GM19035 (cell line): ENCODE data around the gene PPARG.
"Not testable (repeated sequence)": the region's sequence is repeated elsewhere in the genome, so short reads cannot be mapped to it uniquely, and the experiment has no call there.

Experiments used
- ATAC-seq: cut with Tn5 transposase; IDR thresholded peaks from one replicate; pipeline ENCODE4 v1.9.1; 2021; ENCODE audit not compliant: unreplicated experiment

PPARG gene

GRCh38 chr3:12458901-12459300 lies 170.0 kb downstream of the PPARG start:
- ATAC-seq: no peak

DNA sequence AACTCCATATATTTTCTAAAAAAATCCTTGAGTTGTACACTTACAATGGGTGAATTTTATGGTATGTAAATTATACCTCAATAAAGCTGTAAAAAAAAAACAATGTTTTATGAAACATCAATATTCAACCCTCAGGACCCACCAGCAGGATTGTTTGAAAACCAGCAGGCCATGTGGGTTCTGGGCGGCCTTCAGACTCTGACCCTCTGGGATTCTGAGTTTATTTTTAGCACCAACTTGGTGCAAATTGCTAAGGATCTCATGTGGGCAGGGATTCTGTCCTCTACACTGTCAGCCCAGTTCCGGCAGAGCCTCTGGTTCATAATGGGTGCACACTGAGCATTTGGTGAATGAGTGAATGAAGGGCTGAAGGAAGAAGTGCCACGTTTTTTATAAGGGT lies 171.3 kb downstream of the PPARG start:
- ATAC-seq: no peak

- ATAC-seq: no peak
Measured at GRCh38 chr3:12461097-12461649, 172.3 kb downstream of the PPARG start.

DNA sequence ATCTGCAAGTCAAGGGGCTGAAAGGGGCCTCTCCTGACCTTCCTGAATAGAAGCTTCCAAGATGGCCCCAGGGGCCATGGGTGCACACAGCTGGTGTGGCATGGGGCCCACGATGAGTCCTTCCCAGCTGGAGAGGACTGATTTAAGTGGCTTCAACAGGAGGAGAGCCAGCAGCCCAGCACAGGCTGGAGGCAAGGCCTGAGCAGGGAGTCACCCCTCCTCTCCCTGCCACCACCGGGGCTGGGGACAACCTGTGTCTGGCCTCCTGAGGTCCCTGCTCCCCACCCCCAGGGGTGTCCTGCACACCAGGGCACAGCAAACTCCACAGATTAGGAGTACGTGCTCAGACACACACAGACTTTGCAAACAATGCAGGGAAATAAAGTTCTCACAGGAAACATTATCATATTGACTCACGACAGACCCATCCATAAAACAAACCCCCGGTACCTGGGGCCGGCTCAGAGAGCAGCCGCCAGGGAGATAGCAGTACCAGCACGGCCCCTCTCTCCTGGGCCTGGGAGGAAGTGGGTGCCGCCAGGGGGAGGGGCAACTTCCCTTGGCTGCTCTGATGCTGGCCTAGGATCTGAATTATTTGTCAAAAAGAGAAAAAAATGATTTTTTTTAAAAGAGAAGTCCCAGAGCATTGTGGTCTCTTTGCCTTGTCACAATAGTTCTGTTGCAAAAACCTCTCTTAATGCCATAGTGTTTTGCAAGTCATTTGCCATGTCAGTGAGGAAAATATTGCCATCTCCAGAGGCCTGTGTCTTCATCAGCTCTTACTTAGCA lies 173.5 kb downstream of the PPARG start:
- ATAC-seq: no peak

GRCh38 chr3:12463686-12464085 lies 174.8 kb downstream of the PPARG start:
- no peak for ATAC-seq

GRCh38 chr3:12464181-12464580 lies 175.3 kb downstream of the PPARG start:
- ATAC-seq: no peak

DNA sequence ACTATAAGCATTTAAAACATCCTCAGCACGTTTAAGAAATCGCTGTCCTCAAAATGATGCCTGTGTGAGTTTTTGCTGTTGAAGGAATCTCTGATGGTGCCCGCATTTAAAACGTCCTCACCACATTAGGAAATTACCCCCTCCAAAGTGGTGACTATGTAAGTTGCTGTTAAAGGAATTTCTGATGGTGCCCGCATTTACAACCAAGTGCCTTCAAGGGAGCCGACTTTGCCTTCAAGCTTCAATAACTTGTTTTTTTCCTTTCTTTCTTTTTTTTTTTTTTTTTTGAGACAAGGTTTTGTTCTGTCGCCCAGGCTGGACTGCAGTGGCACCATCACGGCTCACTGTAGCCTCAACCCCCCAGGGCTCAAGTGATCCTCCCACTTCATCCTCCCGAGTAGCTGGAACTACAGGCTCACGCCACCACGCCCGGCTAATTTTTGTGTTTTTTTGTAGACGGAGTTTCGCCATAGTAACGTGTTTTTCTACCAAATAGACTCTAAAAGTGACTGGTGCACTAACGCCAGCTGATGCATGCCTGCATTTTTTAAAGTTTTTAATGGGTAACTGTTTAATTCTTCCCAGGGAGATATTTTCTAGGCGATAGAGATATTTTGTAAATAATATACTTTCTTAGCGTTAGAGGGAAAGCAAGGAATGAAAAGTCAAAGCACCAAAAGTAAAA lies 176.4 kb downstream of the PPARG start:
- no peak for ATAC-seq

GRCh38 chr3:12465836-12466225 lies 177.0 kb downstream of the PPARG start:
- no peak for ATAC-seq

DNA sequence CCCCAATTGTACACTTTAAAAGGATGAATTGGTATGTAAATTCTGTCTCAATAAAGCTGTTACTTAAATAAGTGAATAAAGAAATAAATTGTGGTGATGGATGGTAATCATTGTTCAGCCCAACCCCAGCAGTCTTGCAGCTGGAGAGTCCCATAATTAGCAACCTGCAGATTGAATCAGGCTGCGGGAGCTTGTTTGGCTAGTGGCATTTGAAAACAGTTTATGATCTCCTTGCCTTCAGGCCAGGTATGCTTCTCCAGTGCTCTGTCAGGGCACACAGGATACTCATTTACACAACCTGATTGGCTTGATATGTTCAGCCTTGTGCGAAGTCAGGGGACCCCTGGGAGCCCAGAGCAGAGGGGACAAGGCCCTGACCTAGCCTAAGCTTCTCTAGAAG lies 178.9 kb downstream of the PPARG start:
- no peak for ATAC-seq

GRCh38 chr3:12468276-12468675 lies 179.4 kb downstream of the PPARG start:
- no peak for ATAC-seq

- no peak for ATAC-seq
Measured at GRCh38 chr3:12468757-12469156, 179.9 kb downstream of the PPARG start.

GRCh38 chr3:12469222-12469621 lies 180.4 kb downstream of the PPARG start:
- ATAC-seq: not testable (repeated sequence)

DNA sequence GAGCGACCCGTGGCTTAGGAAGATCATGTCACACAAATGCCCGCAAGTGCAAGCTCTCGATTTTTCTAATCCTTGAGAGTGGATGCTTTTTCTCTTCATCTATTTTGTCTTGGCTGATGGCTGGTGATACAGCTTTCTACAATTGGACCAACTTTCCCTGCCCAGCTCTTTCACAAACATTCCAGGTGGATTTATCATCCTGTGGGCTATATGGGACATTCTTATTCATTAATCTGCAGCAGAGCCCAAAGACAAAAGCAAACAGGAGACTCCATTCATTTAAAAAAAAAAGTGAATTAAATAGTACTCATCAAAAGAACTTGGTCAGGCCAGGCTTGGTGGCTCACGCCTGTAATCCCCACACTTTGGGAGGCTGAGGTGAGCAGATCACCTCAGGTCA lies 181.2 kb downstream of the PPARG start:
- no peak for ATAC-seq

- no peak for ATAC-seq
Measured at GRCh38 chr3:12470680-12471079, 181.8 kb downstream of the PPARG start.

DNA sequence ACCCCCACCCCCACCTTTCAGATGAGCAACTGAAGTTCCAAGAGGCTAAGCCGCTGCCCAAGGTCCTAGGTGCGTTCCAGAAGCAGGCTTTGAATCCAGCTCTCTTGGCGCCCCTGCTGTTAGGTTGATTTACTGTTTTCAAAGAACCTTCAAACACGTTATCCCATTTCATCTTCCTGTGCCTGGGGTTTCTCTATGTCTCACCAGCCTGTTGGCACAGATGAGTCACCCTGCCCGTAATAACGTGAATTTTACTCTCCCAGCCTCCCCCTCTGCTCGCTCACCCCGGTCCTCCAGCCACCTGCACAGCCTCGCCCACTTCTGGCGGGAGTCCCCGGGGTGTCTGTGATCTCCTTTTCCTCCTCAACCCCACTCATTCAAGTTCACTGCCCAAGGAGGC lies 182.4 kb downstream of the PPARG start:
- no peak for ATAC-seq

- no peak for ATAC-seq
Measured at GRCh38 chr3:12472000-12472610, 183.2 kb downstream of the PPARG start.

GRCh38 chr3:12472796-12473195 lies 183.9 kb downstream of the PPARG start:
- no peak for ATAC-seq

DNA sequence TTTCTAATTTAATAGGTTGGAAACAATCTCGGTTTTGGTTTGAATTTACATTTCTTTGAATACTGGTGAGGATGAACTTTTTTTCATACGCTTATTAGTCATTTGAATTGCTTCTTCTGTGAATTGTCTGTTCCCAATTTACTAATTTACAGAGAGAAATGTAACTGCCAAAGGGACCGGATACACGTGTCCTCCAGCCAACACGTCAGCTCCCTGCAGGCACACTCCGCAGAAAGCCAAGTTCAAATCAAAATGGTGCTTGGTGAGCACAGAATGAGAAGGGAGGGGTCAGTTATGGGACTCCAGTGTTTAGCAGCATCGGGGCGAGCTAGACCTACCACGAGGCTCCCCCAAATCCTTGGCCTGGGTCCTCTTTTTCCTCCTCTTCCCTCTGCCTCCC lies 184.6 kb downstream of the PPARG start:
- ATAC-seq: no peak

GRCh38 chr3:12476238-12476897 lies 187.5 kb downstream of the PPARG start:
- ATAC-seq: no peak

- ATAC-seq: no peak
Measured at GRCh38 chr3:12477256-12477655, 188.4 kb downstream of the PPARG start.

GRCh38 chr3:12478326-12478725 lies 189.5 kb downstream of the PPARG start:
- ATAC-seq: no peak
